ENCODE data around the gene DUSP22. TPM values are rescaled to one million over a fixed set of nuclear protein-coding genes. Genes with fewer than 3 reads are reported as not detected.

Gene DUSP22
- total RNA-seq, 1 donor from 2014 or later = 40.0 TPM

- Mint-ChIP-seq H3K27me3 (ENCODE audit: insufficient read depth, low read depth) (peaks cover 4% of the 10 kb centered on the region), H3K9me3 (peaks cover 56% of the 10 kb centered on the region)
- DNase-seq (ENCODE audit: low spot score) = no peak
These were observed 80.7 kb downstream of the DUSP22 start for GRCh38 chr6:373031-373430.

DNA sequence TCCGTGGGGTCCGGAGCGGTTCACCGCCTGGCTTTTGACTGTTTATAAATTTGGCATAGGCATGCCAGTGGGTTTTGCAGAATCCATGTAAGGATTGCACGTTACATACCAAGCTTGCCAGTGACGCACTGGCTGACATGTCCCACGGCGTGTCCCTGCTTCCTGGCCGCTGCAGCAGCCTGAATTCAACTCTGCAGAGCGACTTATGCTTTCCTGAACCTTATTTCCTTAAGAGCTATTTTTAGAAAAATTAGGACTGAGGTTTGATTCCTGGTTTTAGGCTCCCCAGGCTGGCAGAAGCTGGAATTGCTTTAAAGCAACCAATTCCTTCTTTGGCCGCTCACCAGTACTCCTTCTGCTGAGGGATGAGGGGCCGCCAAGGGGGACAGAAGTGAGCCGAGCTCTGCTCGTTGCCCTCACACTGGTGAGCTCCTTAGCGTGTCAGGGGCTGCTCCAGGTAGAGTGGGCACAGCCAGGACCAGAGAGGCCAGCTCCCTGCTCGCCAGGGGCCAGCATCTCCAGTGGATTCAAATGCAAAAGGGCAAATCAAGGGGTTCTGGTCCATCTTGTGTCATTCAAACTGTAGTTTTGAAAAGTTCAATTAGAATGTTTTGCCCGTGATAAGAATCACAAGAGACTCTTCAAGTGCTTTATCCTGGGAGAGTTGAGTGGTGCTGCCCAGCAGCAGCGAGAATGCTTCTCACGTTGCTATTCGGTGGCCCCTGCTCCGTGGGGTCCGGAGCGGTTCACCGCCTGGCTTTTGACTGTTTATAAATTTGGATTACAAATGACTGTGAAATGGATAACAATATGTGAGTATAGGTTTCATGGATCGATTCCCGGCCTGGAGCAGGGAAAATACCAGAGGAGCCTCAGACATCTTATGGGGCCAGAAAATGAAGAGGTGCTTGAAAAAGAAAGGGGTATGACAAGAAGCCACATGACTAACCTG lies 81.8 kb downstream of the DUSP22 start:
- H3F3A ChIP-seq (ENCODE audit: low read depth) = no peaks in the 10 kb centered on the region
- no peaks in the 10 kb centered on the region for H4K20me1 ChIP-seq (ENCODE audit: low read depth)
- no peaks in the 10 kb centered on the region for H3K79me2 ChIP-seq (ENCODE audit: low read depth)
- no peak overlapping the region for H3K27ac Mint-ChIP-seq
- no peaks in the 10 kb centered on the region for H3K36me3 ChIP-seq
- peaks cover 7% of the 10 kb centered on the region for H3K27me3 Mint-ChIP-seq (ENCODE audit: insufficient read depth, low read depth)
- H3K4me1 ChIP-seq = no peaks in the 10 kb centered on the region
- H3K27me3 ChIP-seq = peaks cover 3% of the 10 kb centered on the region
- H3K27ac ChIP-seq = no peak overlapping the region
- DNase-seq (ENCODE audit: low spot score) = no peak
- H3K4me1 Mint-ChIP-seq = peaks cover 4% of the 10 kb centered on the region
- no peak overlapping the region for H3K9ac ChIP-seq
- no peak overlapping the region for H3K4me3 Mint-ChIP-seq
- TF ChIP-seq CTCF (IDR thresholded peaks at IDR 0.05) = no peak
- TF ChIP-seq EZH2phosphoT487 (IDR thresholded peaks at IDR 0.05) = no peak
- no peak for TF ChIP-seq EZH2 (IDR thresholded peaks at IDR 0.05)
- H3K4me3 ChIP-seq = no peak overlapping the region
- H3K9me3 ChIP-seq (ENCODE audit: low read depth) = no peaks in the 10 kb centered on the region
- H3K9me3 Mint-ChIP-seq = peaks cover 51% of the 10 kb centered on the region
- no peaks in the 10 kb centered on the region for H3K36me3 Mint-ChIP-seq
- no peak overlapping the region for H2AFZ ChIP-seq (replicated peaks)
- H3K4me2 ChIP-seq = no peak overlapping the region

More at GRCh38 chr6:373031-373430, 80.7 kb downstream of the DUSP22 start:
- H3K27me3 ChIP-seq = peaks cover 3% of the 10 kb centered on the region
- Mint-ChIP-seq H3K4me1 (peaks cover 4% of the 10 kb centered on the region), H3K4me3 (no peak overlapping the region), H3K36me3 (no peaks in the 10 kb centered on the region), H3K27ac (no peak overlapping the region)
- no peaks in the 10 kb centered on the region for H3K36me3 ChIP-seq
- H2AFZ ChIP-seq (replicated peaks) = no peak overlapping the region
- no peaks in the 10 kb centered on the region for H4K20me1 ChIP-seq (ENCODE audit: low read depth)
- no peak overlapping the region for H3K27ac ChIP-seq
- H3K9ac ChIP-seq = no peak overlapping the region
- no peaks in the 10 kb centered on the region for H3K9me3 ChIP-seq (ENCODE audit: low read depth)
- no peak overlapping the region for H3K4me2 ChIP-seq
- H3K4me1 ChIP-seq = no peaks in the 10 kb centered on the region
- TF ChIP-seq EZH2phosphoT487 (IDR thresholded peaks at IDR 0.05) (no peak), CTCF (IDR thresholded peaks at IDR 0.05) (no peak)
- H3K4me3 ChIP-seq = no peak overlapping the region
- no peaks in the 10 kb centered on the region for H3F3A ChIP-seq (ENCODE audit: low read depth)
- H3K79me2 ChIP-seq (ENCODE audit: low read depth) = no peaks in the 10 kb centered on the region

DNA sequence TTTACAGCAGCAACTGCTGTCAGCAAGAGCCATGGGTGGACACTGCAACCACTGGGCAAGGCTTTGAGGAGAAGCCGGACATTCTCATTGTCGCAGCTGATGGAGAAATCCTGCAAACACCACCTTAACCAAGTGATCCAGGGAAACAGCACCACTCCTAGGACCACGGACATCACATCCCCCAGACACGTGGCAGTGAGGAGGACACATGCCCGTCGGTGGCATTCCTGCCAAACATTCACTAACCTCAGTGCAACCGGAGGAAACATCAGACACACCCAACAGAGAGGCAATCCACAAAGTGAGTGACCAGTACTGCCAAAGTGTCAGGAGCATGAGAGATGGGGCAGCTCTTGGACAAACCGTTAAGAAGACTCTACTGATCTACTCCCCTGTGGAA lies 82.7 kb downstream of the DUSP22 start:
- Histone ChIP-seq H3K27me3 (peaks cover 3% of the 10 kb centered on the region), H3K9me3 (ENCODE audit: low read depth) (no peaks in the 10 kb centered on the region), H3K36me3 (no peaks in the 10 kb centered on the region), H3K9ac (no peak overlapping the region), H3K4me1 (no peaks in the 10 kb centered on the region), H2AFZ (replicated peaks) (no peak overlapping the region), H4K20me1 (ENCODE audit: low read depth) (no peaks in the 10 kb centered on the region), H3K79me2 (ENCODE audit: low read depth) (no peaks in the 10 kb centered on the region), H3F3A (ENCODE audit: low read depth) (no peaks in the 10 kb centered on the region), H3K4me2 (no peak overlapping the region), H3K27ac (no peak overlapping the region), H3K4me3 (no peak overlapping the region)
- TF ChIP-seq EZH2phosphoT487 (IDR thresholded peaks at IDR 0.05) (no peak), EZH2 (IDR thresholded peaks at IDR 0.05) (no peak), CTCF (IDR thresholded peaks at IDR 0.05) (no peak)
- no peak for DNase-seq (ENCODE audit: low spot score)
- Mint-ChIP-seq H3K27me3 (ENCODE audit: insufficient read depth, low read depth) (peaks cover 7% of the 10 kb centered on the region), H3K4me3 (no peak overlapping the region), H3K4me1 (peaks cover 4% of the 10 kb centered on the region), H3K9me3 (peaks cover 47% of the 10 kb centered on the region), H3K36me3 (no peaks in the 10 kb centered on the region), H3K27ac (no peak overlapping the region)
